ENCODE measurements around the gene LONP2. TPM values are rescaled to one million over a fixed set of nuclear protein-coding genes. Genes with fewer than 3 reads are reported as not detected.

Gene LONP2
- total RNA-seq, 4 donors from 2014 or later = 51.4 to 73.4 (median 63.3) TPM

DNA sequence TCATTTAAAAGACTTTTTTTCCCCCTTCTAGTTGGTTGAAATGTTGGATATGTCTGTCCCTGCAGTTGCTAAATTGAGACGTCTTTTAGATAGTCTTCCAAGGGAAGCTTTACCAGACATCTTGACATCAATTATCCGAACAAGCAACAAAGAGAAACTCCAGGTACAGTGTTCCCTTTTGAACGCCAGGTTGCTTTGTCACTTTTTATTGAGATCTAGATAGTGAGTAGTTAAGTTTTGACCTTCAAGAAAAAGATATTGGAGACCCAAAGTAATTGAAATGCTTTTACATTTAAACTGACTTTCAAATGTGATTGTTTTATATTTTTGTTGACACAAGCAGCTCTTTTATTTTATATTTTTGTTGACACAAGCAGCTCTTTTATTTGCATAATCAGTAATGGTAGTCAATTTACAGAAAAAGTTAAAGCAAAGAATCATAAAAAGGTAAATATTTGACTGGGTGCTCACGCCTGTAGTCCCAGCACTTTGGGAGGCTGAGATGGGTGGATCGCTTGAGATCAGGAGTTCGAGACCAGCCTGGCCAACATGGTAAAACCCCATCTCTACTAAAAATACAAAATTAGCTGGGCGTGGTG is 12.6 kb downstream of the LONP2 start:
- Histone ChIP-seq H3K4me1 (peaks cover 0 to 5% (median 3%) of the 10 kb centered on the region in 4 donors), H3K36me3 (peaks cover 13 to 94% (median 74%) of the 10 kb centered on the region in 4 donors), H3K4me3 (no peak overlapping the region), H3K27me3 (no peaks in the 10 kb centered on the region), H3K9me3 (no peaks in the 10 kb centered on the region), H3K27ac (replicated peaks in 1 of 4) (no peak overlapping the region)
- intact Hi-C loops (cut with DNase I) = no loop called here
- 92% methylated on average over 7 of the region's 7 CpGs for WGBS
- TF ChIP-seq POLR2AphosphoS5 (IDR thresholded peaks at IDR 0.05) (no peak), EP300 (IDR thresholded peaks at IDR 0.05) (no peak), POLR2A (IDR thresholded peaks at IDR 0.05; ENCODE audit: low read depth) (no peak)
- TF ChIP-seq, protein P1, sequence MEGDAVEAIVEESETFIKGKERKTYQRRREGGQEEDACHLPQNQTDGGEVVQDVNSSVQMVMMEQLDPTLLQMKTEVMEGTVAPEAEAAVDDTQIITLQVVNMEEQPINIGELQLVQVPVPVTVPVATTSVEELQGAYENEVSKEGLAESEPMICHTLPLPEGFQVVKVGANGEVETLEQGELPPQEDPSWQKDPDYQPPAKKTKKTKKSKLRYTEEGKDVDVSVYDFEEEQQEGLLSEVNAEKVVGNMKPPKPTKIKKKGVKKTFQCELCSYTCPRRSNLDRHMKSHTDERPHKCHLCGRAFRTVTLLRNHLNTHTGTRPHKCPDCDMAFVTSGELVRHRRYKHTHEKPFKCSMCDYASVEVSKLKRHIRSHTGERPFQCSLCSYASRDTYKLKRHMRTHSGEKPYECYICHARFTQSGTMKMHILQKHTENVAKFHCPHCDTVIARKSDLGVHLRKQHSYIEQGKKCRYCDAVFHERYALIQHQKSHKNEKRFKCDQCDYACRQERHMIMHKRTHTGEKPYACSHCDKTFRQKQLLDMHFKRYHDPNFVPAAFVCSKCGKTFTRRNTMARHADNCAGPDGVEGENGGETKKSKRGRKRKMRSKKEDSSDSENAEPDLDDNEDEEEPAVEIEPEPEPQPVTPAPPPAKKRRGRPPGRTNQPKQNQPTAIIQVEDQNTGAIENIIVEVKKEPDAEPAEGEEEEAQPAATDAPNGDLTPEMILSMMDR (IDR thresholded peaks at IDR 0.05) = no peak
- DNase-seq (ENCODE audit: extremely low spot score) = no peak

DNA sequence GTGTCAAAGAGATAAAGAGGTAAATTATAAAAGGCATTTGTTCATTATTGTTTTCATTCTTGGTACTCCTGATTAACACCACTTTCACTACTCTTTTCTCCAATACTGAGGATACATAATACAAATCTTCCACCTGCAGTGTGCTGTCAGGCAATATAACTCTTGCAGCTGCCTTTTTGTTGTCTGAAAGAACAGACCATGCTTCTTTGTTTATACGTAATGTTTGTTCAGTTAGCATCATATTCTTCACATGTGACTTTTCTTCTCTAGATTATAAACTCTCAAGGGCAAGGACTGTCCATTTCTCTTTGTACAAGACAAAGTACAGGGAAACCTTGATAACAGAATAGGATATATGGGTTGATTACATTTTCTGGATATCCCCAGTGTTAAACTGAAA is 17.5 kb downstream of the LONP2 start:
- no peak for DNase-seq (ENCODE audit: extremely low spot score)
- 88% methylated on average over 1 of the region's 1 CpG for WGBS

DNA sequence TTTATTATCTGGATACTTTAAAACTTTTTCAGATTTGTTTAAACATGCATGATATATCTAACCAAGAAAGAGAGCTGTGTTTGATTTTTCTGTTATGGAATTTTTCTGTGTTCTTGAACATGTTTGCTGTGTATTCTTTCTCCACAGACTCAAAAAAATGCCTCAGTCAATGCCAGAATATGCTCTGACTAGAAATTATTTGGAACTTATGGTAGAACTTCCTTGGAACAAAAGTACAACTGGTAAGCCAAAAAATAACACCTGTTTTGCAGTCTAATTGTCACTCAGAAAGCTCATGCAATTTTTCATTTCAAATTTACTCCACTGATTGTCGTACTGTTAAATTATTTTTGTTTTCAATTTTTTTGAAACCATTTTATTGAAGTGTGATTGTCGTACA is 18.5 kb downstream of the LONP2 start:
- DNase-seq (ENCODE audit: extremely low spot score) = no peak
- no peaks in the 10 kb centered on the region for H3K9me3 ChIP-seq
- intact Hi-C loops (cut with DNase I) = no loop called here
- TF ChIP-seq POLR2A (IDR thresholded peaks at IDR 0.05; ENCODE audit: low read depth) (no peak), POLR2AphosphoS5 (IDR thresholded peaks at IDR 0.05) (no peak), EP300 (IDR thresholded peaks at IDR 0.05) (no peak)
- TF ChIP-seq, protein P1 (IDR thresholded peaks at IDR 0.05) = no peak
- peaks cover 34 to 92% (median 80%) of the 10 kb centered on the region in 4 donors for H3K36me3 ChIP-seq
- H3K27me3 ChIP-seq = no peaks in the 10 kb centered on the region
- no peak overlapping the region for H3K27ac ChIP-seq (replicated peaks in 1 of 4)
- WGBS = 89% methylated on average over 2 of the region's 2 CpGs
- no peak overlapping the region for H3K4me3 ChIP-seq
- H3K4me1 ChIP-seq = no peaks in the 10 kb centered on the region

More for the DNA sequence above, 17.5 kb downstream of the LONP2 start:
- H3K36me3 ChIP-seq = peaks cover 27 to 94% (median 83%) of the 10 kb centered on the region in 4 donors
- no peak overlapping the region for H3K4me3 ChIP-seq
- intact Hi-C loops (cut with DNase I) = no loop called here
- H3K9me3 ChIP-seq = no peaks in the 10 kb centered on the region
- TF ChIP-seq EP300 (IDR thresholded peaks at IDR 0.05) (no peak), POLR2A (IDR thresholded peaks at IDR 0.05; ENCODE audit: low read depth) (no peak), POLR2AphosphoS5 (IDR thresholded peaks at IDR 0.05) (no peak)
- TF ChIP-seq, protein P1 (IDR thresholded peaks at IDR 0.05) = no peak
- H3K27me3 ChIP-seq = no peaks in the 10 kb centered on the region
- no peak overlapping the region for H3K27ac ChIP-seq (replicated peaks in 1 of 4)
- no peaks in the 10 kb centered on the region for H3K4me1 ChIP-seq

DNA sequence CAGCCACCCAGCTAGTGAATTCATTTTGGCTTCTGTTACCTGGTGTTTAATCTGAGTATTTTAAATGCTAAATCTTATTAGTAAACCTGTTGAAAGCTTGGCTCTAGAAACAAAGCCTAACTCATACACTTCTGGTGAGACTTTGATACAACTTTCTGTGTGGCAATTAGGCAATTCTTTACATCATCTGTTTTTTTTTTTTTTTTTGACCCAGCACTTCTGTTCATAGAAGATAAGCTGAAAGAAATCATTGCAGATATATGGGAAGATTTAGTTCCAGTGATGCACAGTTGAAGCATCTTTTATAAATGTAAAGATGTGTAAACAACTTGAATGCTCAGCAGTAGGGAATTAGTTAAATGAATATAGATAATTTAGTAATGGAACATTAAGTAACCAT is 24.9 kb downstream of the LONP2 start:
- H3K36me3 ChIP-seq = peaks cover 7 to 55% (median 39%) of the 10 kb centered on the region in 4 donors
- intact Hi-C loops (cut with DNase I) = no loop called here

More for the DNA sequence above, 24.9 kb downstream of the LONP2 start:
- H3K27ac ChIP-seq (replicated peaks in 1 of 4) = no peak overlapping the region
- no peak for DNase-seq (ENCODE audit: extremely low spot score)
- H3K4me3 ChIP-seq = no peak overlapping the region
- peaks cover 10 to 23% (median 21%) of the 10 kb centered on the region in 4 donors for H3K4me1 ChIP-seq
- H3K27me3 ChIP-seq = no peaks in the 10 kb centered on the region
- no peaks in the 10 kb centered on the region for H3K9me3 ChIP-seq
- TF ChIP-seq POLR2AphosphoS5 (IDR thresholded peaks at IDR 0.05) (no peak), POLR2A (IDR thresholded peaks at IDR 0.05; ENCODE audit: low read depth) (no peak), EP300 (IDR thresholded peaks at IDR 0.05) (no peak)
- TF ChIP-seq, protein P1 (IDR thresholded peaks at IDR 0.05) = no peak

All from esophagus muscularis mucosa (tissue), 4 donors.